SKM-1 treated with dmso at 0.1 percent for 144 hours (cell line): ENCODE results near the gene WDR55.
"Not testable (repeated sequence)": the region's sequence is repeated elsewhere in the genome, so short reads cannot be mapped to it uniquely, and the experiment has no call there.

Source experiments
- DNase-seq: peaks from one replicate; lab custom pipeline; 2025; ENCODE audit not compliant: unreplicated experiment; lab: John Stamatoyannopoulos, UW

WDR55 gene

GRCh38 chr5:140642718-140643117 is 22.0 kb upstream of the WDR55 start:
- no peak for DNase-seq

DNA sequence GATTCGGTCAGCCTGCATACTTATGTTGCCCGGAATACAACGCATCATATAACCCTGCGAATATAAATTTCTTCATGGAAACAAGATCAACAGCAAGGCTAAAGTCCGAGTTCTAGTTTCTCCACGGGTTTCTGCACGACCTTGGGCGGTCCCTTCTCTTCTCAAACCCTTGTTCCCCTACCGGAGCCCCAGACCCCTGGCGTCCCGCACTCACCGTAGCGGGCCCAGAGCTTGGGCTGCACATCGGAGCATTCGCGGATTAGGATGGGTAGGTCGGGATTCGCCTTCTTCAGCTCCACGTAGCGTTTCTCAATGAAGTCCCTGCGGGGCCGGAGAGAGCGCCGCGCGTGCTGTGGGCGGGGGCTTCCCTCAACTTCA is 17.7 kb upstream of the WDR55 start:
- no peak for DNase-seq

DNA sequence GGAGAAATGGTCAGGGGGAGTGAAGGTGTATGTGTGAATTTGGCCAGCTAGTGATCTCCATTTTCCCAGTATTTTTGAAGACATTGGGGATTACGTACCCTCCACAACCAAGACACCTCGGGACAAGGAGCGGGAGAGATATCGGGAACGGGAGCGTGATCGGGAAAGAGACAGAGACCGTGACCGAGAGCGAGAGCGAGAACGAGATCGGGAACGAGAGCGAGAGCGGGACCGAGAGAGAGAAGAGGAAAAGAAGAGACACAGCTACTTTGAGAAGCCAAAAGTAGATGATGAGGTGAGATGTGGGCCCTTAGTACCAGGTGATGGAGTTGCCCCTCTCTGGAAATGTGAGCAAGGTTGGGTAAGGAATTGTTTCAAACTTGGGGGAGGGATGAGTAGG is 5.8 kb upstream of the WDR55 start:
- DNase-seq: no peak

GRCh38 chr5:140660371-140660770 is 4.3 kb upstream of the WDR55 start:
- DNase-seq: not testable (repeated sequence)

- no peak for DNase-seq
Observed at GRCh38 chr5:140664030-140664358, 710 bp upstream of the WDR55 start.

GRCh38 chr5:140671035-140671434 is 6.3 kb downstream of the WDR55 start:
- not testable (repeated sequence) for DNase-seq

GRCh38 chr5:140671472-140672125 is 6.9 kb downstream of the WDR55 start:
- no peak for DNase-seq

DNA sequence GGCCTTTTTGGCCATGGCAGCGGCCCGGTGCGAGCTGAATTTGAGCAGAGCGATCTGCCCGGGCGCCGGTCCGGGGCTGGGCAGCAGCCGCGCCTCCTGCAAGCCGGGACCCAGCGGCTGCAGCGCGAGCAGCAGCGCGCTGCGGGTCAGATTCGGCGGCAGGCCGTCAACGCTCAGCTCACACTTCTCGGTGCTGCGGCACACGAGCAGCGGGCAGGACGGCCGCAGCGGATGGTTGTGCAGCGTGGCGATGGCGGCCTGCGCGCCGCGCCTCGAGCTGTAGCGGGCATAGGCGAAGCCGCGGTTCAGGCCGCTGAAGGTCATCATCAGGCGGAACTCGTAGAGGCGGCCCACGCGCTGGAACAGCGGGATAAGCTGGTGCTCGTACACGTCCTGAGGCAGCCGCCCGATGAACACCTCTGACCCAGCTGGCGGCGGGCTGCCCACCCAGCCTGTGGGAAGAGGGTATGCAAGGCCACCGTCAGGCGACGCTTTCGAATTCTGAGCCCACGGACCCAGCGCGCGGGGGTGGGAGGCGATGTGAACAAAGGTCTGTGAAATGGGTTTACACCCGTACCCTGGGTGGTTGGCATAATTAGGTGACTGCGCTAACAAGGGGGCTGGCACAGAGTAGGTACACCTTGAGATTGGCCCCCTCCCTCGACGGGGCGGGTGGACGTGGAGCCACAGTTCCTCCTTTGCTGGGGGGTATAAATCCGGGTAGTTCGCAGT is 7.9 kb downstream of the WDR55 start:
- no peak for DNase-seq

GRCh38 chr5:140673187-140673976 is 8.7 kb downstream of the WDR55 start, which contains the start of gene DND1:
Gene DND1 (minus strand): TSS chr5:140673576. CDS start chr5:140673542, 34 bp downstream.
- no peak for DNase-seq

DNA sequence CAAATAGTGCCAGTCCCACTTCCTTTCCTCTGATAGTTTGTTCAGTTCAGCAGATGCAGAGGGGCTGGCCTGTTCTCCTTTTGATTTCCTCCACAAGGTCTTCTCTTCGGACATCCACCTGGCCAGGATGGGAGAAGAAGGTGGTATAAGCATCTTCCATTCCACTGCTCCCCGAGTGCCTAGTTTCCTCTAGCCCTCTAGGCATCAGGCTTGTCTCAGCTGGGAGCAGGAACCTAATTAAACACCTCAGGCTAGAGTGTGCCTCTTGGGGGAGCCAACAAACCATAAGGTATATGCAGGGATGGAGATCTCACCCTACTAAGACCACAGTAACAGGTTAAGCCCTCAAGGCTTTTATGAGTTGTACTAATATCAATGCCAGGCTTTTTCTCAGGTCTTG is 9.5 kb downstream of the WDR55 start:
- DNase-seq: no peak

DNA sequence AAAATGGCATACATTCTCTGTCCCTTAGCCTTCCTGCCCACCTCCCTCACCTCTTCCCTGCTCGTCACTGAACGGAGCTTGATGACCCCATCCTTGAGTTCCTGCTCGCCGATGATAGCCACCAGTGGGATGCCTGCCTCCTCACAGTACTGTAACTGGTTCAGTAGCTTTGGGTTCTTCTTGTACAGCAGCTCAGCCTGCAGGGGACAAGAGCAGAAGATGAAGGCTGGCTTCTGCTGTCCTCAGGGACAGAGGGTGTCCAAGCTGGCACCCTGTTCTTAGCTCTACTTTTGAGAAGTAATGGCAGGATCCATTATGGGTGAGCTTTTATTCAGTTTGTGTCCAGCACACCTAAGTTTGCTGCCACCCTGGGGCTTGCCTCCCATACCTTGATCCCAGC is 9.9 kb downstream of the WDR55 start:
- DNase-seq: no peak

GRCh38 chr5:140677947-140678346 is 13.2 kb downstream of the WDR55 start:
- DNase-seq: no peak

GRCh38 chr5:140678993-140679392 is 14.3 kb downstream of the WDR55 start:
- no peak for DNase-seq

- DNase-seq: no peak
Observed at GRCh38 chr5:140690376-140690932, 25.8 kb downstream of the WDR55 start.

- DNase-seq: peak; percentile 88
Observed at GRCh38 chr5:140690941-140691924, 26.5 kb downstream of the WDR55 start, which contains the start of the genes HARS1 and HARS2. Gene HARS1 (minus strand): TSS chr5:140691370. CDS start chr5:140691304, 66 bp downstream. Gene HARS2 (plus strand): TSS chr5:140691455. CDS start chr5:140691649, 194 bp downstream.

DNA sequence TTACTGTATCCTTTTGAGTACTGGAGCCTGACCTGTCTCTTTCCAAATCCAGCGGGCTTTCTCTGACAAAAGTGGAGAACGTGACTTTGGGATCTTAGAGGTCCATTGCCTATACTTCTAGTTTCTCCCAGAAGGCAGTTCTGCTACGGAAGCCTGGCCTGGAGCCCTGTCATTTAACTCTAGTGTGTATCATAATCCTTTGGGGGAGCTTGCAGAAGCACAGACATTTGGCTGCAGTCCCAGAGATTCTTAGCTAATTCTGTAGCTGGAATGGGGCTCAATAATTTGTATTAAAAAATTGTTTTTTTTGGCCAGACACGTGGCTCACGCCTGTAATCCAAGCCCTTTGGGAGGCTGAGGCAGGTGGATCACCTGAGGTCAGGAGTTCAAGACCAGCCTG is 29.6 kb downstream of the WDR55 start:
- no peak for DNase-seq

DNA sequence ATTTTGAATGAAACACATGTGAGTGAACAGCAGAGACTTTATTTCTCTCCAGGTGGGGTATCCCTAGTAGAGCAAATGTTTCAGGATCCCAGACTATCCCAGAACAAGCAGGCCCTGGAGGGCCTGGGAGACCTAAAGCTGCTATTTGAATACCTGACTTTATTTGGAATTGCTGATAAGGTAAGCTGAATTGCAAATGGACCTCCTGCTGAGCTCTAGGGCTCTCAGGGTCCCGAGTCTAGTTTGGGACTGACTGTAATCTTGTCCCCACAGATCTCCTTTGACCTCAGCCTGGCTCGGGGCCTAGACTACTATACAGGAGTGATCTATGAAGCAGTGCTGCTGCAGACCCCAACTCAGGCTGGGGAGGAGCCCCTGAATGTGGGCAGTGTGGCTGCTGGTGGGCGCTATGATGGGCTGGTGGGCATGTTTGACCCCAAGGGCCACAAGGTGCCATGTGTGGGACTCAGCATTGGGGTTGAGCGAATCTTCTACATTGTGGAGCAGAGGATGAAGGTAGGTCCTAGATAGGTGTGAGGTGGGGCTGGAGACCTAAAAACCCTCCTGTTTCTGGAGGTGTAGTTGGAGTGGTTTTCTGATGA is 32.3 kb downstream of the WDR55 start:
- no peak for DNase-seq

DNA sequence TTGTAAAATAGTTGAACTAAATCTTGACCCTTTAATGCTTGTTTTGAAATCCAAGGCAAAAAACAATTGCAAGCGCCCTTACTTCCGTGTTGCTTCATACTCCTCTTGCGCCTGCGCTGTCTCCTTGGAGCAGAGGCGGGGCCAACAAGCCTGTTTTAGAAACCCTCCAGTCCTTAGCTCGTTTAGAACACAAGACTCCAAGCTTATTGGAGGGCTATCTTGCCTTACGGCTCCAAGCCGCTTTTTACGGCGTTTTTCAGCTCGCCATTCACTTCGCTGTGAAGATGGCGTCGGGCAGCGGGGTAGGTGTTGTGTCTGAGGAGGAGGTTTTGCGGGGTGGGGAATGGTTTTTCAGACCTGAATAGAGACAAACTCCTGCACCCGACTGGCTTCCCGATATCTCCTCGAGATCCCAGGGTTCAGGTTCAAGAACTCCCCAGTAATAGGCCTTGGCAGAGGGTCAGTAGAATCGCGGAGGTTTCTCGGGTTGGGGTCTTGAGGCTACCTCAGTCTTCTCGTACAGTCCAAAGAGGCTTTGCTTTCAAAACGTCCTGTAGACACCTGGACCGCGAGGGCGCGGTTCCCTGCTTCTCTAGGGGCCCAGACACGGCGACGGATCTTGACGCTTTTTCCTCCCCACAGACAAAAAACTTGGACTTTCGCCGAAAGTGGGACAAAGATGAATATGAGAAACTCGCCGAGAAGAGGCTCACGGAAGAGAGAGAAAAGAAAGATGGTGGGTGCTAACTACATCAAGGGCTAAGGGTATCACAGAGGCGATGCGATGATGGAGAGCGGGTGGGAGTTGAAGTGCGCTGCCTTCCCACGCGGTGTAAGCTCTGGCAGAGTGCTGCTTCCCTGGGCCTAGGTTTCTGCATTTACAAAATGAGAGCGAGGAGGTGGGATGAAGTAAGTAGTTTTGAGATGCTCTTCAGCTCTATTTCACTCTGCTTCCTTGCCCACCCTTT is 35.8 kb downstream of the WDR55 start, which contains the start of gene ZMAT2:
ZMAT2 (plus strand) TSS at position 271 of the 968 bp plus-strand sequence; CDS start at position 285, 14 bp downstream.
- DNase-seq: peak; percentile 99

GRCh38 chr5:140707812-140708211 is 43.1 kb downstream of the WDR55 start:
- DNase-seq: no peak
